HG02885 (cell line): ENCODE data around the gene GNA12.
A peak's percentile ranks its signal among the peaks of the same experiment; 100 is the strongest.

ENCODE experiments used
- ATAC-seq: cut with Tn5 transposase; IDR thresholded peaks from one replicate; pipeline ENCODE4 v1.9.1; 2021; ENCODE audit warnings: mild to moderate bottlenecking; ENCODE audit not compliant: unreplicated experiment, poor library complexity

GNA12 gene

GRCh38 chr7:2840458-2840857 is 3.6 kb downstream of the GNA12 start:
- no peak for ATAC-seq

GRCh38 chr7:2838873-2839578 is 5.1 kb downstream of the GNA12 start:
- ATAC-seq: peak; percentile 59

GRCh38 chr7:2838451-2838850 is 5.7 kb downstream of the GNA12 start:
- ATAC-seq: no peak

- no peak for ATAC-seq
Measured at GRCh38 chr7:2837496-2837895, 6.6 kb downstream of the GNA12 start.

- ATAC-seq: no peak
Measured at GRCh38 chr7:2834748-2835441, 9.2 kb downstream of the GNA12 start.

- ATAC-seq: no peak
Measured at GRCh38 chr7:2833083-2833910, 10.8 kb downstream of the GNA12 start.

GRCh38 chr7:2832461-2832860 is 11.6 kb downstream of the GNA12 start:
- no peak for ATAC-seq

- ATAC-seq: no peak
Measured at GRCh38 chr7:2830609-2831376, 13.3 kb downstream of the GNA12 start.

- ATAC-seq: no peak
Measured at GRCh38 chr7:2829040-2829439, 15.1 kb downstream of the GNA12 start.

- no peak for ATAC-seq
Measured at GRCh38 chr7:2826771-2827170, 17.3 kb downstream of the GNA12 start.

- ATAC-seq: no peak
Measured at GRCh38 chr7:2825559-2826227, 18.4 kb downstream of the GNA12 start.

GRCh38 chr7:2824678-2825461 is 19.2 kb downstream of the GNA12 start:
- ATAC-seq: peak; percentile 46

GRCh38 chr7:2824026-2824677 is 20.0 kb downstream of the GNA12 start:
- no peak for ATAC-seq

GRCh38 chr7:2823130-2823529 is 21.0 kb downstream of the GNA12 start:
- no peak for ATAC-seq

- ATAC-seq: peak; percentile 72
Measured at GRCh38 chr7:2821842-2822507, 22.1 kb downstream of the GNA12 start.

- ATAC-seq: peak; percentile 32
Measured at GRCh38 chr7:2821161-2821841, 22.8 kb downstream of the GNA12 start.

GRCh38 chr7:2820508-2820934 is 23.6 kb downstream of the GNA12 start:
- ATAC-seq: no peak
